Testis (tissue), 3 donors: ENCODE results near the gene PTGS1. TPM values are rescaled to one million over a fixed set of nuclear protein-coding genes. Genes with fewer than 3 reads are reported as not detected.

Source experiments
- DNase-seq: peaks from one replicate; pipeline ENCODE4 v3.0.0-alpha.2; 2019
- H3K27ac ChIP-seq, 2 donors: fragments of 200-600 bp; sonication (generic); one replicate each; pipeline ENCODE4 v1.5.1; 2019
- H3K27me3 ChIP-seq: fragments of 200-600 bp; sonication (generic); one replicate; pipeline ENCODE4 v1.5.1; 2019
- H3K36me3 ChIP-seq: fragments of 200-600 bp; sonication (generic); one replicate; pipeline ENCODE4 v1.5.1; 2017; ENCODE audit warnings: low read depth; ENCODE audit errors: missing control alignments
- H3K4me1 ChIP-seq: fragments of 200-600 bp; sonication (generic); one replicate; pipeline ENCODE4 v1.5.1; 2019
- H3K4me3 ChIP-seq, 2 donors: fragments of 200-600 bp; sonication (generic); one replicate each; pipeline ENCODE4 v1.5.1; 2017 to 2019
- H3K9me3 ChIP-seq: fragments of 200-600 bp; sonication (generic); one replicate; pipeline ENCODE4 v1.5.1; 2017
- POLR2A ChIP-seq: fragments of 450-650 bp; IDR thresholded peaks from one replicate; pipeline ENCODE4 v1.6.1; 2017; ENCODE audit warnings: antibody characterized with exemption, mild to moderate bottlenecking, moderate library complexity
- WGBS, 2 donors: methylation state at CpG; one replicate each; pipeline ENCODE4 v1.1.5; 2018; 5-methylcytosine and 5-hydroxymethylcytosine counted together
- intact Hi-C: fragments of 100-400 bp; cut with DNase I; formaldehyde crosslinking; loops from one replicate; pipeline ENCODE4 v1.15.1; 2023; ENCODE audit warnings: low total_unique reads
- polyA plus RNA-seq: library from polyadenylated mRNA; stranded (reverse); fragments of 350-450 nt; fragmentation: Illumina TruSeq; extraction: RNeasy Lipid Tissue Mini Kit (QIAGEN cat#74804); gene quantifications from one replicate; pipeline ENCODE4 v1.2.3, GENCODE V29; 2014; ENCODE audit warnings: low read depth, low replicate concordance; ENCODE audit not compliant: insufficient read depth
- total RNA-seq, 2 donors: library from RNA; depleted of rRNA; stranded (reverse); fragments of >200 nt; gene quantifications; one replicate each; pipeline ENCODE4 v1.2.3, GENCODE V29; 2016
- TF ChIP-seq, protein P1 (sequence below), 3 experiments: fragments of 450-650 bp in 2 of 3; fragments of 200-600 bp in 1 of 3; sonication (generic) in 1 of 3; IDR thresholded peaks; one replicate each; pipeline ENCODE4 v1.5.1; 2016 to 2019; ENCODE audit warnings: antibody characterized with exemption in 3 of 3, mild to moderate bottlenecking in 2 of 3, moderate library complexity in 1 of 3

PTGS1 gene
- total and polyA plus RNA-seq, 3 donors from 2014 or later: 0.93 to 10.1 (median 1.1) TPM

DNA sequence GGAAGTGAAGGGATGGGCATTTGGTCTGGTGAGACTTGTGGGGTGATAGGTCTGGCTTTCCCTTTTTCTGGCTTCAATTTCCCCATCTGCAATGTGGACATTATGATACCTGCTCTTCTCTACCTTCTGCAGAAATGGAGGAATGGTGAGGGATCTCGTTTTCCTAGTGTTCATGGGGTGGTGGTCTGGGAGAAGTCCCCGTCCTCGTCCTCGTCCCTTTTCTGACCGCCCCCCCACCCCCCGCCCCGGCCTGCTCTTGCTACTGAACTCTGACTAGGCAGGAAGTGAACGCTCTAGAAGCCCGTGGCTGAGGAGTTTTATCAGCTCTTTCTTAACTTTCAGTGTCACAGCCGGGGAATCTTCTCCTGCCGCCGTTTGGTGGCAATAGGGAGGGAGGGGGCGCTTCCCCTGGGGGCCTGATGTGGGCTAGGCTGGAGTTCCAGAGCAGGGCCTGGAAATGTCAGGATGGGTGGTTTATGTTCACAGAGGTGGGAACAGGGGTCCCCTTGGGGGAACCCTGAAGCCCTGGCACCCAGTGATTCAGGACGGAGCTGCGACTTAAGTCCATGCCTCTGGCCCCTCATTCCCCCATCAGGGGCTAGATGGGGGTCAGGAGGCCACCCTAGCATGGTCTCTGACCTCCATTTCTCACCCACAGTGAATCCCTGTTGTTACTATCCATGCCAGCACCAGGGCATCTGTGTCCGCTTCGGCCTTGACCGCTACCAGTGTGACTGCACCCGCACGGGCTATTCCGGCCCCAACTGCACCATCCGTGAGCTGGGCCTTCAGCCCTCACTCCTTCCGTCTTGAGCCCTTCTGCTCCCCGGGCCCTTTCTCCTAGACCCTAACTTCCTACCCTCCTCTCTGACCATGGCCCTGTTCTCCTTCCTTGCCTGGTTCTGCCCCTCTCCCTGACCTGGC lies 6.7 kb downstream of the PTGS1 start:
- peaks cover 13% of the 10 kb centered on the region for H3K4me1 ChIP-seq
- H3K27ac ChIP-seq: no peak overlapping the region
- TF ChIP-seq POLR2A: no peak
- TF ChIP-seq, protein P1, sequence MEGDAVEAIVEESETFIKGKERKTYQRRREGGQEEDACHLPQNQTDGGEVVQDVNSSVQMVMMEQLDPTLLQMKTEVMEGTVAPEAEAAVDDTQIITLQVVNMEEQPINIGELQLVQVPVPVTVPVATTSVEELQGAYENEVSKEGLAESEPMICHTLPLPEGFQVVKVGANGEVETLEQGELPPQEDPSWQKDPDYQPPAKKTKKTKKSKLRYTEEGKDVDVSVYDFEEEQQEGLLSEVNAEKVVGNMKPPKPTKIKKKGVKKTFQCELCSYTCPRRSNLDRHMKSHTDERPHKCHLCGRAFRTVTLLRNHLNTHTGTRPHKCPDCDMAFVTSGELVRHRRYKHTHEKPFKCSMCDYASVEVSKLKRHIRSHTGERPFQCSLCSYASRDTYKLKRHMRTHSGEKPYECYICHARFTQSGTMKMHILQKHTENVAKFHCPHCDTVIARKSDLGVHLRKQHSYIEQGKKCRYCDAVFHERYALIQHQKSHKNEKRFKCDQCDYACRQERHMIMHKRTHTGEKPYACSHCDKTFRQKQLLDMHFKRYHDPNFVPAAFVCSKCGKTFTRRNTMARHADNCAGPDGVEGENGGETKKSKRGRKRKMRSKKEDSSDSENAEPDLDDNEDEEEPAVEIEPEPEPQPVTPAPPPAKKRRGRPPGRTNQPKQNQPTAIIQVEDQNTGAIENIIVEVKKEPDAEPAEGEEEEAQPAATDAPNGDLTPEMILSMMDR (IDR thresholded peaks at IDR 0.05): no peak
- H3K4me3 ChIP-seq: no peak overlapping the region
- intact Hi-C loops: no loop called here
- no peak for DNase-seq
- WGBS, 2 donors: 77 to 82% methylated on average over 23 to 24 of the region's 24 CpGs
- no peaks in the 10 kb centered on the region for H3K27me3 ChIP-seq
- H3K9me3 ChIP-seq: no peaks in the 10 kb centered on the region
- H3K36me3 ChIP-seq: no peaks in the 10 kb centered on the region

DNA sequence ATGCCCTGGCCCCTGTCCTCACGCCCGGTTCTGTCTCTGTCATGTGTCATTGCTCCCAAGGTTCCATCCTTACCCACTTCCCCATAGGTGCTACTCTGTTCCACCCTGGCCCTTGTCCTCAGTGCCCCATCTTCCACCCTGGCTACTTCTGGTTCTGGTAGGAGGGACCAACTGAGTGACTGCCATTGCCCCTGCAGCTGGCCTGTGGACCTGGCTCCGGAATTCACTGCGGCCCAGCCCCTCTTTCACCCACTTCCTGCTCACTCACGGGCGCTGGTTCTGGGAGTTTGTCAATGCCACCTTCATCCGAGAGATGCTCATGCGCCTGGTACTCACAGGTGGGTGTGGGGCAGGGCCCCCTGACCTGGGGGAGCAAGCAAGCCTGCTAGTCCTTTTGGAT lies 7.4 kb downstream of the PTGS1 start:
- no peak for TF ChIP-seq POLR2A
- TF ChIP-seq, protein P1 (IDR thresholded peaks at IDR 0.05): no peak
- Histone ChIP-seq H3K4me3 (no peak overlapping the region), H3K4me1 (peaks cover 13% of the 10 kb centered on the region), H3K27me3 (no peaks in the 10 kb centered on the region), H3K36me3 (no peaks in the 10 kb centered on the region), H3K27ac (no peak overlapping the region), H3K9me3 (no peaks in the 10 kb centered on the region)
- no peak for DNase-seq
- intact Hi-C loops: no loop called here
- WGBS, 2 donors: 91 to 95% methylated on average over 8 of the region's 8 CpGs

DNA sequence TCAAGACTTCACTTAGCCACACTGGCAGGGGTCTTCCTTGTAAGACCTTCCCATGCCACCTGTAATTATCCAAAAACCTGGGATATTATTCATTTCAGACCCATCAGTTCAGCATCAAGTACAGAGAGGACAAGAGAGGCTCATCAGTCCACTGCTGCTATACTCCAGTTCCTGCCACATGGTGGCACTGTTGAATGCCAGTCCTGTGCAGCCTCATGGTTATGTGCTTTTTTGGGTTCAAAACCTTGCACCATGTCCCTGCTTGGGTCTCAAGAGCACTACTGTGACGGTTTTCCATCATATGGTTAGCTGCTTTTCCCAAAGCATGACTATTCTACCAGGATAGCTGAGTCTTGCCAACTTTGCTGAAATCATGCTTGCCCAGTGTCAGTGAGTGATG lies 8.5 kb downstream of the PTGS1 start:
- DNase-seq: no peak
- TF ChIP-seq, protein P1 (IDR thresholded peaks at IDR 0.05): no peak
- TF ChIP-seq POLR2A: no peak
- no peaks in the 10 kb centered on the region for H3K9me3 ChIP-seq
- no peak overlapping the region for H3K27ac ChIP-seq
- intact Hi-C loops: no loop called here
- no peak overlapping the region for H3K4me3 ChIP-seq
- no peaks in the 10 kb centered on the region for H3K36me3 ChIP-seq
- WGBS, 2 donors: 73 to 91% methylated on average over 1 of the region's 1 CpG
- peaks cover 13% of the 10 kb centered on the region for H3K4me1 ChIP-seq
- no peaks in the 10 kb centered on the region for H3K27me3 ChIP-seq

DNA sequence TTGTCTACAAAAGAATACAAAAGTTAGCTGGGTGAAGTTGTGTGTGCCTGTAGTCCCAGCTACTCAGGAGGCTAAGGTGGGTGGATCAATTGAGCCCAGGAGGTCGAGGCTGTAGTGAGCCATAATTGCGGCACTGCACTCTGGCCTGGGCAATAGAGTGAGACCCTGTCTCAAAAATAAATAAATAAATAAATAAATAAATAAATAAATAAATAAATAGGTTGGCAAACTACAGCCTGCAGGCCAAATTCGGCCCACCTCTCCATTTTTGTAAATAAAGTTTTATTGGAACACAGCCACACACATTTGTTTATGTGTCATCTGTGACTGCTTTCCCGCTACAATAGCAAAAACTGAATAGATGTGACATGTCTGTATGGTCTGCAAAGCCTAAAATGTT lies 9.5 kb downstream of the PTGS1 start:
- Histone ChIP-seq H3K4me3 (no peak overlapping the region), H3K27ac (no peak overlapping the region), H3K36me3 (no peaks in the 10 kb centered on the region), H3K9me3 (no peaks in the 10 kb centered on the region), H3K4me1 (peaks cover 6% of the 10 kb centered on the region), H3K27me3 (no peaks in the 10 kb centered on the region)
- WGBS, 2 donors: 94 to 96% methylated on average over 4 of the region's 4 CpGs
- intact Hi-C loops: no loop called here
- no peak for TF ChIP-seq POLR2A
- TF ChIP-seq, protein P1 (IDR thresholded peaks at IDR 0.05): no peak
- no peak for DNase-seq
